ENCODE results near the gene CPM.

Gene CPM

GRCh38 chr12:68877583-68877982, 55.4 kb downstream of the CPM start:
- Histone ChIP-seq H3K9ac (ENCODE audit: low read depth, low read length) (no peak overlapping the region), H3K27me3 (ENCODE audit: insufficient read depth, low read length) (no peaks in the 10 kb centered on the region), H3K4me3 (ENCODE audit: low read length) (no peak overlapping the region), H3K36me3 (ENCODE audit: insufficient read depth, low read length) (no peaks in the 10 kb centered on the region), H3K9me3 (ENCODE audit: insufficient read depth, low read depth, low read length) (no peaks in the 10 kb centered on the region), H3K4me1 (ENCODE audit: insufficient read depth, low read length) (no peaks in the 10 kb centered on the region), H3K27ac (ENCODE audit: low read depth, low read length) (no peak overlapping the region)
- 92% methylated on average over 4 of the region's 4 CpGs for WGBS

GRCh38 chr12:68876461-68876860, 56.5 kb downstream of the CPM start:
- Histone ChIP-seq H3K4me1 (ENCODE audit: insufficient read depth, low read length) (no peaks in the 10 kb centered on the region), H3K36me3 (ENCODE audit: insufficient read depth, low read length) (no peaks in the 10 kb centered on the region), H3K9me3 (ENCODE audit: insufficient read depth, low read depth, low read length) (no peaks in the 10 kb centered on the region), H3K27ac (ENCODE audit: low read depth, low read length) (no peak overlapping the region), H3K9ac (ENCODE audit: low read depth, low read length) (no peak overlapping the region), H3K4me3 (ENCODE audit: low read length) (no peak overlapping the region), H3K27me3 (ENCODE audit: insufficient read depth, low read length) (no peaks in the 10 kb centered on the region)
- WGBS = 86% methylated on average over 4 of the region's 4 CpGs

GRCh38 chr12:68873316-68873715, 59.7 kb downstream of the CPM start:
- Histone ChIP-seq H3K27ac (ENCODE audit: low read depth, low read length) (no peak overlapping the region), H3K9ac (ENCODE audit: low read depth, low read length) (no peak overlapping the region), H3K36me3 (ENCODE audit: insufficient read depth, low read length) (no peaks in the 10 kb centered on the region), H3K9me3 (ENCODE audit: insufficient read depth, low read depth, low read length) (no peaks in the 10 kb centered on the region), H3K4me3 (ENCODE audit: low read length) (no peak overlapping the region), H3K4me1 (ENCODE audit: insufficient read depth, low read length) (no peaks in the 10 kb centered on the region), H3K27me3 (ENCODE audit: insufficient read depth, low read length) (no peaks in the 10 kb centered on the region)
- WGBS = 92% methylated on average over 4 of the region's 4 CpGs

- no peaks in the 10 kb centered on the region for H3K36me3 ChIP-seq (ENCODE audit: insufficient read depth, low read length)
- 78% methylated on average over 6 of the region's 6 CpGs for WGBS
- H3K4me1 ChIP-seq (ENCODE audit: insufficient read depth, low read length) = 0 out of 2 replicates have a peak, but pooled peaks cover 6% of the 10 kb centered on the region
Observed at GRCh38 chr12:68871921-68872320, 61.0 kb downstream of the CPM start.

GRCh38 chr12:68871396-68871795, 61.6 kb downstream of the CPM start:
- Histone ChIP-seq H3K9me3 (ENCODE audit: insufficient read depth, low read depth, low read length) (no peaks in the 10 kb centered on the region), H3K27ac (ENCODE audit: low read depth, low read length) (no peak overlapping the region), H3K9ac (ENCODE audit: low read depth, low read length) (no peak overlapping the region), H3K27me3 (ENCODE audit: insufficient read depth, low read length) (no peaks in the 10 kb centered on the region), H3K4me1 (ENCODE audit: insufficient read depth, low read length) (0 out of 2 replicates have a peak, but pooled peaks cover 6% of the 10 kb centered on the region), H3K36me3 (ENCODE audit: insufficient read depth, low read length) (no peaks in the 10 kb centered on the region), H3K4me3 (ENCODE audit: low read length) (no peak overlapping the region)
- 80% methylated on average over 8 of the region's 8 CpGs for WGBS

More at GRCh38 chr12:68871921-68872320, 61.0 kb downstream of the CPM start:
- H3K27ac ChIP-seq (ENCODE audit: low read depth, low read length) = no peak overlapping the region
- no peaks in the 10 kb centered on the region for H3K27me3 ChIP-seq (ENCODE audit: insufficient read depth, low read length)
- H3K9me3 ChIP-seq (ENCODE audit: insufficient read depth, low read depth, low read length) = no peaks in the 10 kb centered on the region
- no peak overlapping the region for H3K4me3 ChIP-seq (ENCODE audit: low read length)
- H3K9ac ChIP-seq (ENCODE audit: low read depth, low read length) = no peak overlapping the region

- Histone ChIP-seq H3K36me3 (ENCODE audit: insufficient read depth, low read length) (no peaks in the 10 kb centered on the region), H3K4me3 (ENCODE audit: low read length) (no peak overlapping the region), H3K27me3 (ENCODE audit: insufficient read depth, low read length) (no peaks in the 10 kb centered on the region), H3K27ac (ENCODE audit: low read depth, low read length) (no peak overlapping the region), H3K9me3 (ENCODE audit: insufficient read depth, low read depth, low read length) (no peaks in the 10 kb centered on the region), H3K4me1 (ENCODE audit: insufficient read depth, low read length) (0 out of 2 replicates have a peak, but pooled peaks cover 6% of the 10 kb centered on the region), H3K9ac (ENCODE audit: low read depth, low read length) (no peak overlapping the region)
- 92% methylated on average over 6 of the region's 6 CpGs for WGBS
Observed at GRCh38 chr12:68870443-68870842, 62.5 kb downstream of the CPM start.

- Histone ChIP-seq H3K27me3 (ENCODE audit: insufficient read depth, low read length) (no peaks in the 10 kb centered on the region), H3K36me3 (ENCODE audit: insufficient read depth, low read length) (no peaks in the 10 kb centered on the region), H3K9me3 (ENCODE audit: insufficient read depth, low read depth, low read length) (no peaks in the 10 kb centered on the region), H3K27ac (ENCODE audit: low read depth, low read length) (no peak overlapping the region), H3K4me3 (ENCODE audit: low read length) (no peak overlapping the region), H3K9ac (ENCODE audit: low read depth, low read length) (no peak overlapping the region), H3K4me1 (ENCODE audit: insufficient read depth, low read length) (0 out of 2 replicates have a peak, but pooled peaks cover 6% of the 10 kb centered on the region)
- 91% methylated on average over 5 of the region's 5 CpGs for WGBS
Observed at GRCh38 chr12:68870011-68870410, 63.0 kb downstream of the CPM start.

- Histone ChIP-seq H3K27ac (ENCODE audit: low read depth, low read length) (no peak overlapping the region), H3K36me3 (ENCODE audit: insufficient read depth, low read length) (no peaks in the 10 kb centered on the region), H3K4me3 (ENCODE audit: low read length) (no peak overlapping the region), H3K27me3 (ENCODE audit: insufficient read depth, low read length) (no peaks in the 10 kb centered on the region), H3K4me1 (ENCODE audit: insufficient read depth, low read length) (0 out of 2 replicates have a peak, but pooled peaks cover 6% of the 10 kb centered on the region), H3K9ac (ENCODE audit: low read depth, low read length) (no peak overlapping the region), H3K9me3 (ENCODE audit: insufficient read depth, low read depth, low read length) (no peaks in the 10 kb centered on the region)
- 88% methylated on average over 10 of the region's 10 CpGs for WGBS
Observed at GRCh38 chr12:68868043-68868790, 64.8 kb downstream of the CPM start.

- WGBS = 56% methylated on average over 5 of the region's 5 CpGs
- no peak overlapping the region for H3K27ac ChIP-seq (ENCODE audit: low read depth, low read length)
- H3K4me3 ChIP-seq (ENCODE audit: low read length) = no peak overlapping the region
- H3K9me3 ChIP-seq (ENCODE audit: insufficient read depth, low read depth, low read length) = no peaks in the 10 kb centered on the region
- no peaks in the 10 kb centered on the region for H3K27me3 ChIP-seq (ENCODE audit: insufficient read depth, low read length)
- no peak overlapping the region for H3K9ac ChIP-seq (ENCODE audit: low read depth, low read length)
- 0 out of 2 replicates have a peak, but pooled peaks cover 6% of the 10 kb centered on the region for H3K4me1 ChIP-seq (ENCODE audit: insufficient read depth, low read length)
- no peaks in the 10 kb centered on the region for H3K36me3 ChIP-seq (ENCODE audit: insufficient read depth, low read length)
Observed at GRCh38 chr12:68867606-68868005, 65.4 kb downstream of the CPM start.

GRCh38 chr12:68866950-68867349, 66.0 kb downstream of the CPM start:
- 88% methylated on average over 5 of the region's 6 CpGs for WGBS

GRCh38 chr12:68865399-68866164, 67.4 kb downstream of the CPM start:
- H3K27me3 ChIP-seq (ENCODE audit: insufficient read depth, low read length) = no peaks in the 10 kb centered on the region
- no peak overlapping the region for H3K27ac ChIP-seq (ENCODE audit: low read depth, low read length)
- H3K4me3 ChIP-seq (ENCODE audit: low read length) = no peak overlapping the region
- H3K36me3 ChIP-seq (ENCODE audit: insufficient read depth, low read length) = no peaks in the 10 kb centered on the region
- WGBS = 92% methylated on average over 8 of the region's 9 CpGs
- H3K4me1 ChIP-seq (ENCODE audit: insufficient read depth, low read length) = 0 out of 2 replicates have a peak, but pooled peaks cover 6% of the 10 kb centered on the region
- no peaks in the 10 kb centered on the region for H3K9me3 ChIP-seq (ENCODE audit: insufficient read depth, low read depth, low read length)
- H3K9ac ChIP-seq (ENCODE audit: low read depth, low read length) = no peak overlapping the region

More at GRCh38 chr12:68866950-68867349, 66.0 kb downstream of the CPM start:
- no peak overlapping the region for H3K27ac ChIP-seq (ENCODE audit: low read depth, low read length)
- H3K9me3 ChIP-seq (ENCODE audit: insufficient read depth, low read depth, low read length) = no peaks in the 10 kb centered on the region
- H3K9ac ChIP-seq (ENCODE audit: low read depth, low read length) = no peak overlapping the region
- no peaks in the 10 kb centered on the region for H3K27me3 ChIP-seq (ENCODE audit: insufficient read depth, low read length)
- H3K4me3 ChIP-seq (ENCODE audit: low read length) = no peak overlapping the region
- no peaks in the 10 kb centered on the region for H3K36me3 ChIP-seq (ENCODE audit: insufficient read depth, low read length)
- 0 out of 2 replicates have a peak, but pooled peaks cover 6% of the 10 kb centered on the region for H3K4me1 ChIP-seq (ENCODE audit: insufficient read depth, low read length)

Measured in HUES64 (cell line).